Measurements from ENCODE around the gene MCM8.
A peak's percentile ranks its signal among the peaks of the same experiment; 100 is the strongest.

MCM8 gene

DNA sequence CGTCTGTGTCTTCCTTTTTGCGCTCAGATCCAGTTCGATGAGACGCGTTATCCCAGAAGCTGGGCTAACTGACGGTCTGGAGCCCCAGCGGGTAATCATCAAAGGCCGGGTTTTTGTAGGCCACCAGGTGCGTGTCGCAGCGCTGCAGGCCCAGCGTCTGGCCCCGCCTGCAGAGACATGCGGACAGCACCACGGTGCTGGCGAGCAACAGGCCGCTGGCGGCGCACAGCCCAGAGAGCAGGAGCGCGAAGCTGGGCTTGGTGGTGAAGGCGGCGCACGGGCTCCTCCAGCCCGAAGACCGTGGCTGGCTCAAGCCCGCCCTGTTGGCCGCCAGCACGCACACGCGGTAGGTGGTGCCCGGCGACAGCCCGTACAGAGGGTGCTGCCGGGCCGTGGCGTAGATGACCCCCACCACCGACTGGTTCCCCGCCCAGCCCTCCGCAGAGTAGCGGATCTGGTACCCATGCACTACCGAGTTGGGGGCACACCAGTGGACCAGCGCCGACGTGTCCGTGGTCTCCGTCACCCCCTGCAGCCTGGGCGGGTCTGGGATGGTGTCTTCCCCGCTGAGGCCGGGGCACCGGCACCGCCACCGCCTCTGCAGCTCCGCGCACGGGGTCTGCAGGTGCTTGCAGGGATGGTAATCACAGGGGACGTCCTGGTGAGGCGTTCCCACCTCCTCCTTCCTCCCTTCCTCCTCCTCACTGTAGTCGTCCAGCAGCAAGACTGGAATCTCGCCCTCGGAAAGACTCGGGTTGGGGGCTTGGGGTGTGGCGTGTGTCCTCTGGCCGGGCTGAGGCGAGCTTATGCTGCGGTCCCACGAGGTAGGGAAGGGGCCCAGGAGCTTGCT, 90.7 kb downstream of the MCM8 start:
- H3K36me3 Mint-ChIP-seq (ENCODE audit: low read depth): peaks cover 62% of the 10 kb centered on the region

DNA sequence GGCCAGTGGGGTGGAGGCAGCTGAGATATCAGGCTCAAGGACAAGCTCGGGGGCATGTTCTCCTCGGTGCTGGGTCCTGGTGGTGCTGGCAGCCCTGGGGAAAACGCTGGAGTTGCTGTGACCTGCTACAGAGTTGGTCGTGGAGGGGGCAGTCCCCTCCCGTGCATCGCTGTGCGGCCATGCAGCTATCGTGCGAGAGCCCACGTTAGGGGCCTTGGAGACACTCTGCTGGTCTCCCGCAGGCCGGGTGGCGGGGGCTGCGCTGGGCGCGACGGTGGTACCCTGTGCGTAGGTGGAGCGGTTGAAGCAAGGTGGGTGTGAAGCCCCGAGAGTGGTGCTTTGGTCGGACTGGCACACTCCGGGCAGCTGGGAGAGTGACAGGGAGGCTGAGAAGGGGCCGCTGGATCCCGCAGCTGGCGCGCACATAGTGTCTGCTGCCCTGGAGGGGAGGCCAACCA, 91.4 kb downstream of the MCM8 start:
- Mint-ChIP-seq H3K27me3 (ENCODE audit: low read depth, poor library complexity) (peaks cover 4% of the 10 kb centered on the region), H3K9me3 (no peaks in the 10 kb centered on the region), H3K36me3 (ENCODE audit: low read depth) (peaks cover 65% of the 10 kb centered on the region), H3K4me3 (no peak overlapping the region), H3K4me1 (no peaks in the 10 kb centered on the region), H3K27ac (no peak overlapping the region)
- DNase-seq: no peak
- TF ChIP-seq, protein P1, sequence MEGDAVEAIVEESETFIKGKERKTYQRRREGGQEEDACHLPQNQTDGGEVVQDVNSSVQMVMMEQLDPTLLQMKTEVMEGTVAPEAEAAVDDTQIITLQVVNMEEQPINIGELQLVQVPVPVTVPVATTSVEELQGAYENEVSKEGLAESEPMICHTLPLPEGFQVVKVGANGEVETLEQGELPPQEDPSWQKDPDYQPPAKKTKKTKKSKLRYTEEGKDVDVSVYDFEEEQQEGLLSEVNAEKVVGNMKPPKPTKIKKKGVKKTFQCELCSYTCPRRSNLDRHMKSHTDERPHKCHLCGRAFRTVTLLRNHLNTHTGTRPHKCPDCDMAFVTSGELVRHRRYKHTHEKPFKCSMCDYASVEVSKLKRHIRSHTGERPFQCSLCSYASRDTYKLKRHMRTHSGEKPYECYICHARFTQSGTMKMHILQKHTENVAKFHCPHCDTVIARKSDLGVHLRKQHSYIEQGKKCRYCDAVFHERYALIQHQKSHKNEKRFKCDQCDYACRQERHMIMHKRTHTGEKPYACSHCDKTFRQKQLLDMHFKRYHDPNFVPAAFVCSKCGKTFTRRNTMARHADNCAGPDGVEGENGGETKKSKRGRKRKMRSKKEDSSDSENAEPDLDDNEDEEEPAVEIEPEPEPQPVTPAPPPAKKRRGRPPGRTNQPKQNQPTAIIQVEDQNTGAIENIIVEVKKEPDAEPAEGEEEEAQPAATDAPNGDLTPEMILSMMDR (IDR thresholded peaks at IDR 0.05): no peak

More for the DNA sequence above, 90.7 kb downstream of the MCM8 start:
- DNase-seq: no peak
- Mint-ChIP-seq H3K4me1 (no peaks in the 10 kb centered on the region), H3K4me3 (no peak overlapping the region), H3K27ac (peak overlapping the region; percentile 90), H3K9me3 (no peaks in the 10 kb centered on the region), H3K27me3 (ENCODE audit: low read depth, poor library complexity) (peaks cover 4% of the 10 kb centered on the region)
- TF ChIP-seq, protein P1 (IDR thresholded peaks at IDR 0.05): no peak

DNA sequence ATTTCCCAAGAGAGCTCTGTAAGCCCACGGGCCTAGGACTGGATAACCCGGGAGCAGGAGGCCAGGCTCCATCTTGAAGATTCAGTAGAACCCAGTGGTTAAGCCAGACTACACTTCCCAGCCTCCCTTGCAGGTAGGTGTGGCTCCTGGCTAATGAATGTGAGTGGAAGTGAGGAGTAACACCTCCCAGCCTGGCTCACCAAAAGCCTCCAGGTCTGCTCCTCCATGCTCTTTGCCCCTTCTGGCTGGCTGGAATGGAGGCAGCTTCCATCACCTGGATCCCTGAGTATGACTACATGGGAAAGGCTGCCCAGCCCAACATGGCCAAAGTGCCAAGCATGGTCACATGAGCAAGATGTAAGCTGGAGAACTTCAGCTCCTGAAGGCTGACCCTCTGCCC, 93.7 kb downstream of the MCM8 start:
- H3K4me1 Mint-ChIP-seq: no peaks in the 10 kb centered on the region
- no peaks in the 10 kb centered on the region for H3K9me3 Mint-ChIP-seq
- TF ChIP-seq, protein P1 (IDR thresholded peaks at IDR 0.05): no peak
- H3K27ac Mint-ChIP-seq: no peak overlapping the region
- peaks cover 79% of the 10 kb centered on the region for H3K36me3 Mint-ChIP-seq (ENCODE audit: low read depth)
- no peak overlapping the region for H3K4me3 Mint-ChIP-seq
- no peak for DNase-seq
- peaks cover 7% of the 10 kb centered on the region for H3K27me3 Mint-ChIP-seq (ENCODE audit: low read depth, poor library complexity)

DNA sequence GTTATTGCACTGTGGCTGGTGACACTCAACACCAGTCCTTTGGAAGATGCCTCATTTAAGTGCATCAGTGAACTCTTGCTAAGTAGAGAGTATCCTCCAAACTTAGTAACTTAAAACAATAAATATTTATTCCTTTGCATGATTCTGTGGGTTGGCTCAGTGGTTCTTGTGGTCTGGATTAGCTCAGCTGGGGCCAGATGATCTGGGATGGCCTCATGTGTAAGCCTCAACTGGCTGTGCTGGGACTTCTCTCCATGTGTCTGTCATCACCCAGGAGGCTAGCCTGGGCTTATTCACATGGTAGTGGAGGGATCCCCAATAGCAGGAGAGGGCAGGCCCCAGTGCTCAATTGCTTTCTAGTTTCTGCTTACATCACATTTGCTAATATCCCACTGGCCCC, 95.1 kb downstream of the MCM8 start:
- Mint-ChIP-seq H3K9me3 (peaks cover 3% of the 10 kb centered on the region), H3K27me3 (ENCODE audit: low read depth, poor library complexity) (peaks cover 20% of the 10 kb centered on the region), H3K4me3 (no peak overlapping the region), H3K27ac (no peak overlapping the region), H3K36me3 (ENCODE audit: low read depth) (peaks cover 79% of the 10 kb centered on the region), H3K4me1 (peaks cover 10% of the 10 kb centered on the region)
- DNase-seq: no peak
- TF ChIP-seq, protein P1 (IDR thresholded peaks at IDR 0.05): no peak

DNA sequence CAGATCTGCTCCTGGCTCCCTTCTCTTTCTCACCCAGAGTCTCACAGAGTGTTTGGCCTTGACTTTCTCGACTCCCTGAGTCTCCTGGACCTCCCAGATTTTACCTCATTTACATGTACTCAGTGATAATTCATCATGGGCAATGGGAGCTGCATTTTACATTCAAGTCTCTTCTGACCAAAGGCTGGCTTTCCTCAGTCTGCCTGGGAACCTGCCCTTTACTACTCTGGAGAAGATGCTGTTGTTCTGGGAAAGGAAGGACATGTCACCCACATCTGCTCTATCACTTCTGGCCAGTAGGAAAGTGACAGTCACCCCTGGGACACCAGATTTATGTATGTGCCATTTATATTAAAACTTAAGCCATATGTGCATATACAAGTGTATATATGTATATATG, 96.0 kb downstream of the MCM8 start:
- Mint-ChIP-seq H3K4me1 (peaks cover 19% of the 10 kb centered on the region), H3K27ac (no peak overlapping the region), H3K36me3 (ENCODE audit: low read depth) (peaks cover 82% of the 10 kb centered on the region), H3K9me3 (peaks cover 5% of the 10 kb centered on the region), H3K4me3 (no peak overlapping the region), H3K27me3 (ENCODE audit: low read depth, poor library complexity) (peaks cover 29% of the 10 kb centered on the region)
- TF ChIP-seq, protein P1 (IDR thresholded peaks at IDR 0.05): no peak
- no peak for DNase-seq

DNA sequence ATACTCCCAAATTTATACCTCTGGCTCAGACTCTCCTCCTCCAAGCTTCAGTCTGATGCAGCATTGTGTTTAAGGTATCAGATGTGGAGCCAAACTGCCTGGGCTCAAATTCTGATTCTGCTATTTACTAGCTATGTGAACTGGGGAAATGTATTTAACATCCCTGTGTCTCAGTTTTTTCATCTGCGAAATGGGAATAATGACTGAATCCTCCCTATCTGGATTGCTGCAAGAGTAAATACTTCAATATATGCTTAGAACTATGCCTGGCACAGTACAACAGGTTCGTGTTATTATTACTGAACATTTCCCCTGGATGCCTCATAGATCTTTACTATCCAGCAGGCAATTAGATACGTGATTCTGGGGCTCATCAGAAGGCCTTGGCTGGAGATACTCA, 97.9 kb downstream of the MCM8 start:
- peaks cover 46% of the 10 kb centered on the region for H3K27me3 Mint-ChIP-seq (ENCODE audit: low read depth, poor library complexity)
- H3K4me3 Mint-ChIP-seq: peak overlapping the region; percentile 22
- no peak overlapping the region for H3K27ac Mint-ChIP-seq
- TF ChIP-seq, protein P1 (IDR thresholded peaks at IDR 0.05): no peak
- peaks cover 5% of the 10 kb centered on the region for H3K9me3 Mint-ChIP-seq
- DNase-seq: no peak
- H3K36me3 Mint-ChIP-seq (ENCODE audit: low read depth): peaks cover 66% of the 10 kb centered on the region
- H3K4me1 Mint-ChIP-seq: peaks cover 27% of the 10 kb centered on the region
